Fibroblast of the aortic adventitia (primary cell): ENCODE results near the gene WASL. TPM values are rescaled to one million over a fixed set of nuclear protein-coding genes. Genes with fewer than 3 reads are reported as not detected.

Experiments
- DNase-seq: peaks from one replicate; pipeline ENCODE4 v3.0.0-alpha.2; 2010; ENCODE audit warnings: low read depth
- H3K4me3 ChIP-seq: 2 replicates; pipeline ENCODE4 v1.5.1; 2011; ENCODE audit warnings: low read depth, mild to moderate bottlenecking, control low read depth, low read length, moderate library complexity
- CTCF ChIP-seq: IDR thresholded peaks from 2 replicates; pipeline ENCODE4 v1.5.1; 2011; ENCODE audit warnings: mild to moderate bottlenecking, low read length, control low read depth, inconsistent platforms; ENCODE audit not compliant: insufficient read depth
- total RNA-seq: library from RNA; depleted of rRNA; stranded (reverse); fragments of >200 nt; gene quantifications from 2 replicates; pipeline ENCODE4 v1.2.3, GENCODE V29; 2012; ENCODE audit warnings: low replicate concordance

Gene WASL
- total RNA-seq, 1 donor, result 31.9 TPM

DNA sequence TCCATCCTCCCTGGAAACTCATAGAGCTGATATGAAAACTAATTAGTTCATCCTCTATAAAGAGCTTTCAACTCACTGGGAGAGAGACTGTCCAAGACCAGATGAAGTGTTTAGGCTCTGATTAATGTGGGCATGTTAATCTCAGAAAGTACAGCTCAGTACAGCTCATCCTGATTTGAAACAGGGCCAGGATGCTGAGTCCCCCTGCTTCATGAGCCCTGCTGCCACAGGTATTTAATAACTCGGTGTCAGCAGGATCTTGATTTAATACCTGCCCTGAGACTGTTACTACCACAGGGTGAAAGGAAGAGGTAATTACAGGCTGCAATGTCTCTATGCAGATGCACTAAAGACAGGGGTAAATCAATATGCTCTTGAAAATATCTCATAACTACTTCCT, 82.3 kb downstream of the WASL start:
- H3K4me3 ChIP-seq, result no peak overlapping the region
- no peak for TF ChIP-seq CTCF
- DNase-seq, result no peak

- peak; percentile 21 for DNase-seq
- TF ChIP-seq CTCF, result no peak
Measured at GRCh38 chr7:123665896-123666295, 82.9 kb downstream of the WASL start.

GRCh38 chr7:123665157-123665556, 83.6 kb downstream of the WASL start:
- H3K4me3 ChIP-seq, result no peak overlapping the region
- TF ChIP-seq CTCF, result no peak
- no peak for DNase-seq

More at GRCh38 chr7:123665896-123666295, 82.9 kb downstream of the WASL start:
- no peak overlapping the region for H3K4me3 ChIP-seq

GRCh38 chr7:123663200-123663599, 85.6 kb downstream of the WASL start:
- H3K4me3 ChIP-seq, result no peak overlapping the region
- no peak for TF ChIP-seq CTCF
- DNase-seq, result no peak

DNA sequence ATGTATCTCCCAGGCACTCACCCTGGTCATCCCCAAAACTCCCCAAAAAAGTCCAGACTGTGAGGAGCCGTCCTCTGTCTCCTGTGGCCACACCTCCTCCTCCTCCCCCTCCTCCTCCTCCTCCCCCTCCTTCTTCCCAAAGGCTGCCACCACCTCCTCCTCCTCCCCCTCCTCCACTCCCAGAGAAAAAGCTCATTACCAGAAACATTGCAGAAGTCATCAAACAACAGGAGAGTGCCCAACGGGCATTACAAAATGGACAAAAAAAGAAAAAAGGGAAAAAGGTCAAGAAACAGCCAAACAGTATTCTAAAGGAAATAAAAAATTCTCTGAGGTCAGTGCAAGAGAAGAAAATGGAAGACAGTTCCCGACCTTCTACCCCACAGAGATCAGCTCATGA, 86.0 kb downstream of the WASL start:
- no peak overlapping the region for H3K4me3 ChIP-seq
- no peak for DNase-seq
- no peak for TF ChIP-seq CTCF

DNA sequence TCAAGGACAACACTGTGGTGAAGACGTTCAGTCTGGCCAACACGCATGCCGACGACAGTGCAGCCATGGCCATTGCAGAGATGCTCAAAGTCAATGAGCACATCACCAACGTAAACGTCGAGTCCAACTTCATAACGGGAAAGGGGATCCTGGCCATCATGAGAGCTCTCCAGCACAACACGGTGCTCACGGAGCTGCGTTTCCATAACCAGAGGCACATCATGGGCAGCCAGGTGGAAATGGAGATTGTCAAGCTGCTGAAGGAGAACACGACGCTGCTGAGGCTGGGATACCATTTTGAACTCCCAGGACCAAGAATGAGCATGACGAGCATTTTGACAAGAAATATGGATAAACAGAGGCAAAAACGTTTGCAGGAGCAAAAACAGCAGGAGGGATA, 86.5 kb downstream of the WASL start:
- TF ChIP-seq CTCF, result no peak
- no peak overlapping the region for H3K4me3 ChIP-seq
- no peak for DNase-seq

DNA sequence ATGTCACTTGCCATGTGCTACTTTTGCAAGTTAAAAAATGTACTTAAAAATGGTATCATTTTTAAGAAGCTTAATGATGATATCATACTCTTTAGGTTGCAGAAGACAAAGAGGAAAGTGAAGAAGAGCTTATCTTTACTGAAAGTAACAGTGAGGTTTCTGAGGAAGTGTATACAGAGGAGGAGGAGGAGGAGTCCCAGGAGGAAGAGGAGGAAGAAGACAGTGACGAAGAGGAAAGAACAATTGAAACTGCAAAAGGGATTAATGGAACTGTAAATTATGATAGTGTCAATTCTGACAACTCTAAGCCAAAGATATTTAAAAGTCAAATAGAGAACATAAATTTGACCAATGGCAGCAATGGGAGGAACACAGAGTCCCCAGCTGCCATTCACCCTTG, 87.0 kb downstream of the WASL start:
- H3K4me3 ChIP-seq, result no peak overlapping the region
- TF ChIP-seq CTCF, result no peak
- DNase-seq, result no peak
